Type B pancreatic cell (in vitro differentiated cells): ENCODE measurements around the gene MSI2. TPM values are rescaled to one million over a fixed set of nuclear protein-coding genes. Genes with fewer than 3 reads are reported as not detected.

ENCODE experiments used
- DNase-seq: peaks from one replicate; pipeline ENCODE4 v3.0.0; 2021; ENCODE audit warnings: mixed read lengths; ENCODE audit not compliant: unreplicated experiment; ENCODE audit errors: extremely low spot score
- H3K27ac Mint-ChIP-seq: 2 replicates; pipeline ENCODE4 v1.8.0; 2021; ENCODE audit warnings: mild to moderate bottlenecking, mixed read lengths
- H3K27me3 Mint-ChIP-seq: 2 replicates; pipeline ENCODE4 v1.8.0; 2021; ENCODE audit warnings: mixed read lengths
- H3K36me3 Mint-ChIP-seq: 2 replicates; pipeline ENCODE4 v1.8.0; 2021; ENCODE audit warnings: mixed read lengths
- H3K4me1 Mint-ChIP-seq: one replicate; pipeline ENCODE4 v1.8.0; 2021; ENCODE audit warnings: mixed read lengths; ENCODE audit not compliant: unreplicated experiment
- H3K4me3 Mint-ChIP-seq: 2 replicates; pipeline ENCODE4 v1.8.0; 2021; ENCODE audit warnings: mild to moderate bottlenecking, mixed read lengths
- H3K9me3 Mint-ChIP-seq: 2 replicates; pipeline ENCODE4 v1.8.0; 2021; ENCODE audit warnings: mixed read lengths
- total RNA-seq: library from RNA; stranded (reverse); gene quantifications from 2 replicates; pipeline ENCODE4 v1.2.1, GENCODE V29; 2021; ENCODE audit warnings: low replicate concordance
- TF ChIP-seq, protein P1 (sequence below): fragments of 200-600 bp; sonication (generic); conservative IDR thresholded peaks from 2 replicates; pipeline ENCODE4 v1.5.0; 2021; ENCODE audit warnings: antibody characterized with exemption, mild to moderate bottlenecking

Gene MSI2
- total RNA-seq, 1 donor from 2014 or later: 158 TPM

DNA sequence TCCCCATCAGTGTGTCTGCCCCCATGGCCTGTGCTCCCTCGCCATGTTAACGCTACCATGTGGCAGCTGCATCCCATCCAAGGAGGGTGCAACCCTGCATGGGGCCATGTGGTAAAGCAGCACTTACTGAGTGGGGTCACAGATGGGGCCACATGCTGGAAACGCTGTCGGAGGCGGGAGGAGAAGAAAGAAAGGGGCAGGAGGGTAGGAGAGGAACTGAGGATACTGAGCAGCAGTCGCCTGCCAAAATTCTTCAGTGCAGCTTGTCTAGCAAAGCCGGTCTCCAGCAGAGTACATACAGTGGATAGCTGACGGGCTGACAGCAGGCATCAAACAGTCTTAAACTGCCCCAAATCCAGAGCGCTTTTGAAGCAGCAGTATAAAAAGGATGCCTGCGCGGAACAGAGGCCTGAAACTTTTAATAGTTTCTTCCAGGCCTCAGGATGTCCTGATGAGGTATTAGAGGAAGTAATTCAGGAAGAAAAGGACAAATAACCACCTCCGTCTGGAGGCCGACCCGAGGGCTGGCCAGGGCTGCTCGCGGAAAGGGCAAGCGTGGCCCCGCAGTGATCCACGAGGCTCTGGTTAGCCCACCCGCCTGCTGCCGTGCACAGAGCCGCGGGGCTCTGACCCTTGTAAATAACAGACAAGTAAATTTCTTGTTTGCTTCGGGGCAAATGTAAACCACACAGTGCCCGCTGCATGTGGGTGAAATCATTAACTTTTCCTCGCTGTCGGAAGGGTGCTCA, 339.8 kb downstream of the MSI2 start:
- H3K9me3 Mint-ChIP-seq: no peaks in the 10 kb centered on the region
- no peaks in the 10 kb centered on the region for H3K27me3 Mint-ChIP-seq
- DNase-seq: no peak
- peaks cover 22% of the 10 kb centered on the region for H3K4me1 Mint-ChIP-seq
- TF ChIP-seq, protein P1, sequence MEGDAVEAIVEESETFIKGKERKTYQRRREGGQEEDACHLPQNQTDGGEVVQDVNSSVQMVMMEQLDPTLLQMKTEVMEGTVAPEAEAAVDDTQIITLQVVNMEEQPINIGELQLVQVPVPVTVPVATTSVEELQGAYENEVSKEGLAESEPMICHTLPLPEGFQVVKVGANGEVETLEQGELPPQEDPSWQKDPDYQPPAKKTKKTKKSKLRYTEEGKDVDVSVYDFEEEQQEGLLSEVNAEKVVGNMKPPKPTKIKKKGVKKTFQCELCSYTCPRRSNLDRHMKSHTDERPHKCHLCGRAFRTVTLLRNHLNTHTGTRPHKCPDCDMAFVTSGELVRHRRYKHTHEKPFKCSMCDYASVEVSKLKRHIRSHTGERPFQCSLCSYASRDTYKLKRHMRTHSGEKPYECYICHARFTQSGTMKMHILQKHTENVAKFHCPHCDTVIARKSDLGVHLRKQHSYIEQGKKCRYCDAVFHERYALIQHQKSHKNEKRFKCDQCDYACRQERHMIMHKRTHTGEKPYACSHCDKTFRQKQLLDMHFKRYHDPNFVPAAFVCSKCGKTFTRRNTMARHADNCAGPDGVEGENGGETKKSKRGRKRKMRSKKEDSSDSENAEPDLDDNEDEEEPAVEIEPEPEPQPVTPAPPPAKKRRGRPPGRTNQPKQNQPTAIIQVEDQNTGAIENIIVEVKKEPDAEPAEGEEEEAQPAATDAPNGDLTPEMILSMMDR: no peak
- H3K27ac Mint-ChIP-seq: peak overlapping the region; percentile 58
- H3K36me3 Mint-ChIP-seq: peaks cover 20% of the 10 kb centered on the region
- H3K4me3 Mint-ChIP-seq: peak overlapping the region; percentile 44

- peaks cover 22% of the 10 kb centered on the region for H3K4me1 Mint-ChIP-seq
- no peaks in the 10 kb centered on the region for H3K27me3 Mint-ChIP-seq
- no peak overlapping the region for H3K27ac Mint-ChIP-seq
- no peak for DNase-seq
- no peak overlapping the region for H3K4me3 Mint-ChIP-seq
- H3K9me3 Mint-ChIP-seq: no peaks in the 10 kb centered on the region
- peaks cover 20% of the 10 kb centered on the region for H3K36me3 Mint-ChIP-seq
- TF ChIP-seq, protein P1: no peak
These were observed 340.8 kb downstream of the MSI2 start for GRCh38 chr17:57597101-57597500.

- no peaks in the 10 kb centered on the region for H3K9me3 Mint-ChIP-seq
- peaks cover 22% of the 10 kb centered on the region for H3K4me1 Mint-ChIP-seq
- H3K36me3 Mint-ChIP-seq: peaks cover 20% of the 10 kb centered on the region
- no peaks in the 10 kb centered on the region for H3K27me3 Mint-ChIP-seq
- DNase-seq: no peak
- H3K4me3 Mint-ChIP-seq: peak overlapping the region; percentile 54
- peak overlapping the region; percentile 62 for H3K27ac Mint-ChIP-seq
- TF ChIP-seq, protein P1: peak; percentile 93
These were observed 341.5 kb downstream of the MSI2 start for GRCh38 chr17:57597531-57598453.

GRCh38 chr17:57599271-57600045, 343.1 kb downstream of the MSI2 start:
- H3K4me1 Mint-ChIP-seq: peaks cover 32% of the 10 kb centered on the region
- no peak for DNase-seq
- TF ChIP-seq, protein P1: no peak
- H3K4me3 Mint-ChIP-seq: no peak overlapping the region
- H3K9me3 Mint-ChIP-seq: no peaks in the 10 kb centered on the region
- H3K36me3 Mint-ChIP-seq: peaks cover 15% of the 10 kb centered on the region
- no peak overlapping the region for H3K27ac Mint-ChIP-seq
- H3K27me3 Mint-ChIP-seq: no peaks in the 10 kb centered on the region

- no peak for DNase-seq
- Mint-ChIP-seq H3K36me3 (peaks cover 15% of the 10 kb centered on the region), H3K9me3 (no peaks in the 10 kb centered on the region), H3K4me3 (no peak overlapping the region), H3K27ac (no peak overlapping the region), H3K27me3 (no peaks in the 10 kb centered on the region), H3K4me1 (peaks cover 36% of the 10 kb centered on the region)
- TF ChIP-seq, protein P1: no peak
These were observed 343.8 kb downstream of the MSI2 start for GRCh38 chr17:57600074-57600473.
